GM18907 (cell line): ENCODE data around the gene WDR87.
"Not testable (repeated sequence)": the region's sequence is repeated elsewhere in the genome, so short reads cannot be mapped to it uniquely, and the experiment has no call there.

ENCODE experiments used
- ATAC-seq: cut with Tn5 transposase; IDR thresholded peaks from one replicate; pipeline ENCODE4 v1.9.1; 2021; ENCODE audit warnings: mild to moderate bottlenecking, moderate library complexity; ENCODE audit not compliant: unreplicated experiment

The WDR87 gene

DNA sequence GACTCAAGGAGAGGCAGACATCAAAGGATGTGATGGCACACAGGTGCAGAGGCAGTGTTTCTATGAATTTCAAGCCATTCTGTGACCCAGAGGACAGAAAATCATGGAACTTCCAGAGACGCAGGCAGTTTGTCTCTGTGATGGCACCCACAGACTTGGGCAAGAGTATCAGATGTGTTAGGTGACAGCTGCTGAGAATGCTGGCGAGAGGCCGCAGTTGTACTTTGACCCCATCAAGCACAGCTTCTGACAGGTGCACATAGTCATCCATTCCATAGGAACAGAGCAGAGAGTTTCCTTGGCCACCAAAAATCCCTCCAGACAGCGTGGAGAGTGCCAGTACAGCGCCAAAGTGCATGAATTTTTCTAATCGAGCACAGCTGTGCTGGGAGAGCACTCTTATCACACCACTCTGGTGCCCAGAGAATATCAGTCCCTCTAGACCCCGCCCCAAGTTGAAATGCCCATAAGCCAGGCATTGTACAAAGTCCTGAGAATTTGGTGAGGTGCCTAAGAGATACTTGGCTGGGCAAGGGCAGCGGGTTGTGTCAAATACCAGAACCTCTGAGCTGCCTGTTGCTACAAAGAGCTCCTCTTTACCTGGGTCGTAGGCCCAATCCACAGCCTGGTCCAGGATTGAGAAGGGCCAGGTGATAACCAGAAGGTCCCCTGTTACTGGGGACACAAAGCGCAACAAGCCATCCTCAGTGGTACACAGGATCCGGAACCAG lies 12.4 kb downstream of the WDR87 start:
- ATAC-seq = no peak

DNA sequence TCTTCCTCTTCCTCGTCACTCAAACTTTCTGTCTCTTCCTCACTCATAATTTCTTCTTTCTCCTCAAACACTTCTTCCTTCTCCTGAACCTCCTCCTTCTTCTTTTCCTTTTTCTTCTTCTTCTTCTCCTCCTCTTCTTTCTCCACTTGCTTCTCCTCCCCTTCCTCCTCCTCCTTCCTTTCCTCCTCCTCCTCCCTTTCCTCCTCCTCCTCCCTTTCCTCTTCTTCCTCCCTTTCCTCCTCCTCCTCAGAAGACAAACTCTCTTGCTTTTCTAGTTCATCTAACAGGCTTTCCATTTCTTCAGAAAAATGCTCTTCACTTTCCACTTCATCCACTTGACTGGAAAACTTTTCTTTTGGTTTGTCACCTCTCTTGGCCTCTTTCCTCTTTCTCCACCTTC lies 19.8 kb downstream of the WDR87 start:
- ATAC-seq = no peak

DNA sequence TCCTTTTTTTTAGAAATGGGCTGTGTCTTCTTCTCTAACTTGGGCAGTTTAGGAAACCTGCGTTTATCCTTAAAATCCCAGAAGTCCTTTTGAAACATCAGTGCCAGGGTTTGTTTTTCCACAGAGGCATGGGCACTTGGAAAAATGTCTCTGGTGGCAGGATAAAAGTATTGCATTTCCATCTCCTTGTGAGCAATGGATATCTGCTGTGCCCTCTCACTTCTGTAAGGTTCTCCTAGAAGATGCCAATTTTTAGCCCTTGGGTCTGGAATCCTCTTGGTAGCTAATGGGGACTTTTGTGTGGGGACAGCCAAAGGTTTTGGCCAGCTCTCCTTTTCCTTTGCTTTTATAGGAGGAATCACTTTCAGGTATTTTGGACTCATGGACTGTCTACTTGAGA lies 21.0 kb downstream of the WDR87 start:
- no peak for ATAC-seq

DNA sequence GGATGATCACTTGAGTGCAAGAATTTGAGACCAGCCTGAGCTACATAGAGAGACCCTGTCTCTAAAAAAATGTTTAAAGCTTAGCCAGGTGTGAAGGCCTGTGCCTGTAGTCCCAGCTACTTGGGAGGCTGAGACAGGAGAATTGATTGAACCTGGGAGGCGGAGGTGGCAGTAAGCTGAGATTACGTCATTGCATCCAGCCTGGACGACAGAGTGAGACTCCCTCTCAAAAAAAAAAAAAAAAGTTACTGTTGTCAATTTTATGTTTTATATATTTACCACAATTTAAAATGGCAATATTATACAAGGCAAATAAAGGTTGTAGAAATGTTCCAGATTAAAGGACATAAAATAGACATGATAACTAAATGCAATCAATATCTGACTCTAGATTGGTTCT lies 29.2 kb downstream of the WDR87 start:
- no peak for ATAC-seq

DNA sequence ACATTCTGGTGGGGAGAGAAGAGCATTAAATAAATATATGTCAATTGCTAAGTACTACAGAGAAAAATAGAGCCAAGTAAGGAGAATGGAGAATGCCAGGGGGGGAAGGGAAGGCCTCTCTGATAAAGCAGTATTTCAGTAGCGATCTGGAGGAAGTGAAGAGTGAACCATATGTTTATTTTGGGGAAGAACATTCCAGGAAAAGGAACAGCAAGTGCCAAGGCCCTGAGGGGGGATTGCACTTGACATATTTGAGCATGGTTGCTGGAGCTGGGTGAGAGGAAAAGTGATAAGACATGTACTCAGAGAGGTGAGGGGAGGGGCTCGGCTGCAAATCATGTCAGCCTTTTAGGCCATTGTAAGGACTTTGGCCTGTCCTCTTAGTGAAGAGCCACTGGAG lies 30.4 kb downstream of the WDR87 start:
- ATAC-seq = no peak

DNA sequence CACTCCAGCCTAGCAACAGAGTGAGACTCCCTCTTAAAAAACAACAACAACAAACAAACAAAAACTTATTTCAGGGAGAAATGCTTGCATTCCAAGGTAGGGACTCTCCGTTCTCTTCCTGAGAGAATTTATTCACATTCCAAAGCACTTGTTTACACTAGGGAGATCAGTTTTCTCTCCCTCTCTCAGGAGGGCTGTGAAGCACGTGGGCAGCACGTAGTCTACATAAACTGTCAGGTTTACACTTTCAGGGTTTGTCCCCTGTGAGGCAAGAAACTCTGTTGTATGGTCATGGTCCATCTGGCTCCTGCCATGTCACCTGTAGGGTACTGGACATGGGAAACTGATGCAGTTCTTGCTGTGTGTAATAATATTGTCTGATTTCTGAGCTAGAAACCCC lies 31.6 kb downstream of the WDR87 start:
- ATAC-seq = no peak

DNA sequence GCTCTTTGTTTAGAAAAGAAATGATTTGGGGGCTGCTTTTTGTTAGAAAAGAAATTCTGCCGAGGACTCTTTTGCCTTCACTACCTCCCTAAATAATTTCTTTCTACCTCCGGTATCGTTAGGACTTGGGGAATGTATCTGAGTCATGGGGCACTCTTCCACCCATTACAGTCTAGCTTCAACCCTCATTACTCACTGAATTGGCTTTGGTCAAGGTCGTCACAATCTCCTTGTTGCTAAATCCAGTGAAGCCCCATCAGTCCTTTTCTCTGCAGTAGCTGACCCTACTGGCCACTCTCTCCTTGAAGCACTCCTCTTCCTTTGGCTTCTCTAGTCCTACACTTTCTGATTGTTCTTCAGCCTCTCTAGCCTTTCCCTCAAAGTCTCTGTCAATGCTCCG lies 34.0 kb downstream of the WDR87 start:
- no peak for ATAC-seq

DNA sequence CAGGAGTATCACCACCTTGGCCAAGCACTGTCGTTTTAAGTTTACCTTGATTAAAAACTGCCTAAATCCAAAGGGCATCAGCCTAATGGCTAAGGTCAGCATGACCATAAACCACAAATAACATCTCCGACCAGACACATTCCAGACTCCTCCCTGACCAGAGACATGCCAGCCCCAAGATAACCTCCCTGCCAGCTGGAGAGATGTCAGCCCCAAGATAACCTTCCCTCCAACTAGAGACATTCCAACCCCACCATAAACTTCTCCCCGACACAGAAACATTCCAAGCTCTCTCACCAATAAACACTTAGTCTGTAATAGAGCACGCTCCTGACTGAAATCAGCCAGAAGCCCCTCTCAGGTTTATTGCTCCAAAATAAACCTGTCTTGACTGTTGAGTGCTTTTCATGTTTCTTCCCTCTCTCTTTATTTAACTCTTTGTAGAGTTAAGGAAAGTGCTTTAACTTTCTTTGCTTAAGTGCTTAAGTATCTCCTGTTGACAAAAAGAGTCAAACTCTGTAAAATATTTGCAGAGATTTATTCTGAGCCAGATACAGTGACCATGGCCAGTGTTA lies 36.5 kb downstream of the WDR87 start:
- no peak for ATAC-seq

DNA sequence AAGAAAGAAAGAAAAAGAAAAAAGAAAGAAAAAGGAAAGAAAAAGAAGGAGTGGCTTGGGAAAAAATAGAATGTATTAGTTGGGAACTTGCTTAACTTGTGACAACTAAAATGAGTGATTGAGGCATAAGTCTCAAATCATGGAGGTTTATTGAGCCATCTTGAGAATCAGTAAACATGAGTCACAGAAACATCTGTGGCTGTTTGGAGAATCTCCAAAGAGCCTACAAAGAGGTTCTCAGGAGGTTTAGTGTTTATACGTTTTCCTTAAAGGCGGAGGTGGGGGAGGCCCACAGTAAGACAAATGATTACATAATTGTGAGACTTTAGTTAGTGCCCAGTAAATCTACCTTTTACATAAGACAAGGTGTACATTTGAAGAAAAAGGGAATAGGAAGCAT lies 38.6 kb downstream of the WDR87 start:
- ATAC-seq = no peak

DNA sequence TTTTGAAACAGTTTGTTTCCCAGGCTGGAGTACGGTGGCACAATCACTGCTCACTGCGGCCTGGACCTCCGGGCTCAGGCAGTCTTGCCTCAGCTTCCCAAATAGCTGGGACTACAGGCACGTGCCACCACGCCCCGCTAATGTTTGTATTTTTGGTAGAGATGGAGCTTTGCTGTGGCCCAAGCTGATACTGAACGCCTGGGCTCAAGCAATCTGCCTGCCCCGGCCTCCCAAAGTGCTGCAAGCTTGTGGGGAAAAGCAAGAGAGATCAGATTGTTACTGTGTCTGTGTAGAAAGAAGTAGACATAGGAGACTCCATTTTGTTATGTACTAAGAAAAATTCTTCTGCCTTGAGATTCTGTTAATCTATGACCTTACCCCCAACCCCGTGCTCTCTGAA lies 40.5 kb downstream of the WDR87 start:
- ATAC-seq = not testable (repeated sequence)

DNA sequence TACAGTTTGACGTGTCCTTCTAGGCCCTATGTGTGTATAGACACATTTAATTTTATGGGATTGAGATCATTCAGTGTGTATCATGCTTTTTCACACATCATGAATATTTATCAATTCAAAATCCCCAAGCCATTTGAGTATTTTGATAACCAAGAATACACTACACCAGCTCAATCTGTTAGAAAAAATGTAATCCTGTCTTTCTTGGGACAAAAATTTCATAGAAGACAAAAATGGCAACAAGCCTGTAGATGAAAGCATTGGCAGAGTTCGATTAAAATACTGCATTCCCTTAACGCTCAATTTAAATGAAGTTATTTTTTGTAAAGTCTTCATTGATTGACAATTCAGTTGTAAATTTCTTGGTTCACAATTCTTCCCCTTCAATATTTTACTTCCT lies 41.9 kb downstream of the WDR87 start:
- ATAC-seq = no peak

DNA sequence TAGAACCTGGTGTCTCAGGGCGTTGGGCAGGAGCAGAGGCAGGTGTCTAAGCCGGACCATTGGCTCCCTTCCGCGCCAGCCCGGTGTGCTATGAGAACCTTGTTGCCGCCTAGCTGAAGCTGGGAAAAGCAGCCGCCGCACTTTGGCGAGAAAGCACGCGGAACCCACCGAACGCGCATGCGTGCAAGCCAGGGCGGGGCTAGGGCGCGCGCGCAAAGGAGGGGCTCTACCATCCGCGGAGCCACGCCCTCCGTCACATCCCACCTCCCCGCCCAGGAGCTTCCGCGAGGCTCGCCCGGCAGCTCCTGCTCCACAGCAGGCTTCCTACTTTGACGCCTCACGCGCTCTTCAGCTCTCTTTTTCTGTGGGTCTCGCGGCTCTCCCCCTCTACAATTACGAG lies 51.3 kb downstream of the WDR87 start:
- no peak for ATAC-seq

DNA sequence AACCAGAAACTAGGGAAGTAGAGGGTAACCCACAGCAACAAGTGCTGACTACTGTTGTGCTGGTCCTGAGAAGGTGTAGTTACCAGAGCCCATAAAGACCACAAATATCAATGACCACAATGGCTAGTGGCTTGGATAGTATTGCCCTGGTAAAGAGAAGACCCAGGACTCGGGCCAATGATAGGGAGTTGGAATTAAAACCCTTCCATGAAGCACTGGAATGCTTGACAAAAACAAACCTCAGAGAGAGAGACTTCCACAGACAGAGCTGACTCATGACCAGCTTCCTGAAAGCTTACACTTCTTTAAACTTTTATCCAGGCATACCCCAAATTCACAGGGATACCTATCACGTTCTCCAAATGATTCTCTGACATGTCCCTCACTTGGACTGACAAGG lies 60.5 kb downstream of the WDR87 start:
- ATAC-seq = no peak
